Fibroblast of upper back skin (primary cell): ENCODE measurements around the gene CHN2.

Experiments used
- DNase-seq: peaks from one replicate; pipeline ENCODE4 v3.0.0-alpha.2; 2013

The CHN2 gene

DNA sequence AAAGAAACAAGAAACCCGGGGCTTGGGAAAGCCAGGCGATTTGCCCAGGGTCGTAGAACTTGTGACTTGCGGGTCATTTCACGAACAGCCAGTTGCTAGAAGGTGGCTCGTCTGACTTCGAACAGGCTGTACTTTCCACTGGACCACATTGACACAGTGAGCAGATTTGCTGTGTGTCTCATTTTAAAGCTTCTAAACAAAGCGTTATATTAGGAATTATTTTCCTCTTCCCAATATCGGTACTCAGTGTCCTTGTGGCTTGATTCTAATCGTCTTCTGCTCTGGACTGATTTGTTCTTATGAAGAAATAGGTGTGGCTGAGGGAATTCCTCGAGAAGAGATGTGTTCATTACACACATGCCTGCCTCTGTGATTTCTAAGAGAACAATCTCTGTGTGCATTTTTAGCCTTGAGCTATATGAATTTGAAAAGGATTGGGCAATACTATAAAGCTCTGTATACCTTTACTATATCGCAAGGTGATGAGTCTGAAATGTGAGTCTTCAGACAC is 219.1 kb downstream of the CHN2 start:
- no peak for DNase-seq

DNA sequence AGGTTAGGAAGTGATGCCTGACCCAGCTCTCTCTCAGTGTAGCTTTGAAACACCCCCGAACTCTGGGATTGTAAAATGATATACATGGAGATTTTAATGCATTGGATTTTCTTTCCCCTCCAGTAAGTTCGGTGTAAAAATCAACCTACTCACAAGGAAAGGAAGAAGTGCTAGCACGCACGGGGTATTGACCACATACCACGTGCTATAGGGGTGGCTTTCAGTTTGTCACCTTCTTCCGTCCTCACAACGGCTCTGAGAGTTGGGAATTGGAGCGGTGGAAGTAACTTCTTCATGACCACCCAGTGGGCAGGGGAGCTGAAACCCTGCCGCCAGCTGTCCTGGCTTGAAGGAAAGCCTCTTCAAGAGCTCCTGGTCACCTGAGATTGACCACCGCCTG is 219.6 kb downstream of the CHN2 start:
- DNase-seq, result no peak

DNA sequence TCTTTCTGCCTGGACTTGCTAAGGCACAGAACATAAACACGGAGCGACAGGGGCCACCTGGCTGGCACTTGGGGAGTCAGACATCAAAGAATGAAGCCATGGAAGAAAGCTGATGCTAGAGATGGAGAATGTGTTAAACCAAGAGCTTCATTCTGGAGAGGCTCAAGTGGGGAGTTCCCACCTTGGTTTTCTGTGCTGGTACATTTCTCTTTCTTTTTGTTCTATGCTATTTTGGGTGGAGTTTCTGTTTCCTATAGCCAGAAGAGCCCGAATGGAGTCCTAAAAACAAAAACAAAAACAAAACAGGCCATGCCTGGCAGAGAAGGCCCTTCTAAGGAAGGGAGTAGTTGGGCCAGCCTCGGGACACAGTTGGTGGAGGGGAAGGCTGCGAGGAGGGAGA is 220.6 kb downstream of the CHN2 start:
- DNase-seq, result no peak

DNA sequence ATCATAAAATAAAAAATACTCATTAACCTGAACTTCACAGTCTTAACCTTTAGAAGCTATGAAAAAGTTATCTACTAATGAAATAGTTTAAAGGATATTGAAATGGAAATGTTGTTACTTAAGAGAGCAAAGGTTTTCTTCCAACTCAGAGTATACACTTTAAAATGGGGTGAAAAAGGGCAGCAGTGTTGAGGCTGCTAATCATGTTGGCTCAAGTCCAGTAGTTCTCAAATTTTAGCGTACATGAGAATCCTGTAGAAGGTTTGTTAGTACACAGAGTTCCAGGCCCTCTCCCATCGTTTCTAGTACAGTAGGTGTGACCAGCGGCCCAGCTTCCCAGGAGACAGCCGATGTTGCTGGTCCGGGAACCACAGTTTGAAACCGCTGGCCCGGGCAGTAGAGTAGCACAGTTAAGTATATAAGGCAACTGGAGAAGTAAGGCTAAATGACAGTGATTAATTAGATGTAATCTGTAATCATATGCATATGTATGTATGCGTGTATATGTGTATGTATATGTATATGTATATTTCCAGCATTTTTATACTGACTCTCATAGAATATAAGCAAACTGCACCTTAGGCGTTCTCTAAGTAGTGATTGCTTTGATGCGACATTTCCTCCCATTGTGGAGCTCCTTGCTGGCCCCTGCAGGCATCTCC is 221.8 kb downstream of the CHN2 start:
- DNase-seq, result no peak

DNA sequence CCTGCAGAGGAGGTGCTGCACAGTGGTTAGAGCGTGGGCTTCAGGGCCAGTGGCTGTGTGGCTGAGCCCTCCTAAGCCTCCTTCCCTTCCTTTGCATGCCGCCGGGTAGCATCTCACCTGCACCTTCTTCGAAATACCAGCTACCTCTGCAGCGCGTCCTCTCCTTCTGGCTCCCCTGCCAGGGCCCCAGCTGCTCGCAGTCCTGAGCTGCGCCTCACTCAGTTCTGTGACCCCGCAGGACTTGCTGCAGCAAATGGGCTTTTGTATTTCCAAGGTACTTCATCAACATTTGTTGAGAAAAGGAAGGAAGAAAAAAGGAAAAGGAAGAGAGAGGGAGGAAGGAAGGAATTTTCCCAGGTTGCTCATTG is 222.3 kb downstream of the CHN2 start:
- DNase-seq, result no peak

DNA sequence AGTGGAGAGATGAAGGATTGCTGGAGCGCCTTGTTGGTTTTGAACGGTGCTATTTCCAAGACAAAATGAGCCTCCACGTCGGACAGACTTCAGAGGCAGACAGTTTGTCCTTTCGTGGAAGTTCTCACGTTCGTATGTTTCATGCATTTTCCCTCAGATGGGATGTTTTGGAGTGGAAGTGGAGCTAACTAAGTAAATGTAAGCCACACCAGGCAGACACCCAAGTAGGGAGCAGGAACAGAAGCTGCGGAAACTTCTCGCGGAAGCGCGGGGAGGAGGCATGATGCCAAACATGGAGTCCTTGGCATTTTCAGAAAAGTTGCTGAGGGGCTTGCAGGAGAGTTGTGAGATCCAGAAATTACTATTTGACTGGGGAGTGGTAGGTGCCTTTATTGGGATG is 223.5 kb downstream of the CHN2 start:
- no peak for DNase-seq

DNA sequence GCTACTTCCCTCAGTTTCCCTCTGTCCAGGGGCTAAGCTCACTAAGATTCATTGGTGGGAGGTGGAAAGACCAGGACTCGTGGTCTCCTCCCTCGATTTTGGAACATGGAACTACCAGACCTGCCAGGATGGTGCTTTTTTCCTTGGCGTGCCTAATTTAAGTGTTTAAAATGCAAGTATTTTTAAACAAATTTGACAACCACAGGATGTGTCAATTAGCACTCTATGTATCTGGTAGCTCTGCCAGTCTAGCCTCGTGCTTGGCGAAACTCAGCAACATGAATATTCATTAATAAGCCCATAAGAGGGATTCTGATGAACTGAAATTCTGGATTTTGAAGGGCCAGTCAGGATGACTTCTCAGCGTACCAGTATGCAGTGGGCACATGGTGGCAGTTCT is 224.1 kb downstream of the CHN2 start:
- DNase-seq, result no peak

DNA sequence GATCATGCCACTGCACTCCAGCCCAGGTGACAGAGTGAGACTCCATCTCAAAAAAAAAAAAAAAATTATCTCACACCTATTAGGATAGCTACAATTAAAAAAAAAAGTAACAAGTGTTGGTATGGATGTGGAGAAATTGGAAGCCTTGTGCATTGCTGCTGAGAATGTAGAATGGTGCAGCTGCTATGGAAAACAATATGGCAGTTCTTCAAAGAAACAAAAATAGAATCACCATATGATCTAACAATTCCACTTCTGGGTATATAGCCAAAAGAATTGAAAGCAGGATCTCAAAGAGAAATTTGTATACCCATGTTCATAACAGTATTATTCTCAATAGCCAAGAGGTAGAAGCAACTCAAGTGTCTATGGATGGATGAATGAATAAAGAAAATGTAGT is 225.4 kb downstream of the CHN2 start:
- DNase-seq, result no peak

DNA sequence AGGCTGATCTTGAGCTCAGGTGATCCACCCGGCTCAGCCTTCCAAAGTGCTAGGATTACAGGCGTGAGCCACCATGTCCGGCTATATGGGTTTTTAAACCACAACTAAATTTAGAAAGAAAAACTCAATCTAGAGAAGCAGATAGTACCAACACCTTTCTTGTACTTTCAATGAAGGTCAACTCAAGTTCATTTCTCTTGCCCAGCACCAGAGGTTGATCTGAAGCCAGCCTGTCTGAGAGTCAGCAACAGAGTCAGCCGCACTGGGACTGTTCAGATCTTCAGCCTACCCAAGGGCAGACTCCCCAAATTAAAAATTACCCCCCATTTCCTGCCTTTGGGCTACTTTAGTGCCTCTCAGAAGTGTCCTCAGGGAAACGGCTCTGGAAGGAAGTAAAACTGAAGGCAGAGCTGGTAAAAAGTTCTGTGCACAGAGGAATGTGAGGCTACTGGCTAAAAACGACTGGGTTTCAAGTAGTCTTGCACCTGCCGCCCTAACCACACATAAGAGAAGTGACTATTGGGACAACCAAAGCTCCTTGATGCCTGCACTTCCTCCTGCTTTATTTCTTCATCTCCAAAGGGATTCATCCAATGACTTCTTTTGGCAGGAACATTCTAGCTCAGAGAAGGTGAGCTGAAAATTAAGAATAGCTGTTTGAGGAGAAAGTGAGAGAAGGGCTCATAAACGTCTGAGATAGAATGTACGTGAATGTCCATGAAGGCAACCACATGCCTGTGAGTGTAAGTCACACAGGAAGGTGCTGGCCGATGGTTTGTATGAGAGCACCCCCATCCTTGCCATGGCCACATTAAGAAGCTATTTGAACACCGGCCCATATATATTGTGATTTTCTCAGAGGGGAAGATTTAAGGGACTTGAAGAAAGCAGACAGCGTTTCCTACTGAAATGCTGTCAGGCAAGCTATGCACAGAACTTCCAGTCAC is 226.7 kb downstream of the CHN2 start:
- DNase-seq, result no peak

DNA sequence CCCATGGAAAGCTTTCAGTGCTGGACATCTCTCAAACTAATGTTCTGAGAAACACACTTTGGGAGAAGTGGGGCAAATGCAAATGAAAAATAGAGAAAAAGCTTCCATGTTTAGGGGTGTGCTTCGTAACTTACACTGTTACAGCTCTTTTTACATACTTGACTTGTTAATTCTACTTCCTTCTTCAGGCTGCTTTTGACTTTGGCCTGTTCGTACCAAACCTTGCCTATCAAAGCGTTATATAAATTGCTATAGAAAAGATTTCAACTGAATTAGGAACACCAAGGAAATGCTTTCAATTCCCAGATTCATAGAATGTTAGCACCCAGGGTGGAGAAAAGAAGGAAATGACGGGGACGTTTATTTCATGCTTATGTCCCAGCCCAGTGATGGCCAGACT is 228.3 kb downstream of the CHN2 start:
- DNase-seq, result no peak

DNA sequence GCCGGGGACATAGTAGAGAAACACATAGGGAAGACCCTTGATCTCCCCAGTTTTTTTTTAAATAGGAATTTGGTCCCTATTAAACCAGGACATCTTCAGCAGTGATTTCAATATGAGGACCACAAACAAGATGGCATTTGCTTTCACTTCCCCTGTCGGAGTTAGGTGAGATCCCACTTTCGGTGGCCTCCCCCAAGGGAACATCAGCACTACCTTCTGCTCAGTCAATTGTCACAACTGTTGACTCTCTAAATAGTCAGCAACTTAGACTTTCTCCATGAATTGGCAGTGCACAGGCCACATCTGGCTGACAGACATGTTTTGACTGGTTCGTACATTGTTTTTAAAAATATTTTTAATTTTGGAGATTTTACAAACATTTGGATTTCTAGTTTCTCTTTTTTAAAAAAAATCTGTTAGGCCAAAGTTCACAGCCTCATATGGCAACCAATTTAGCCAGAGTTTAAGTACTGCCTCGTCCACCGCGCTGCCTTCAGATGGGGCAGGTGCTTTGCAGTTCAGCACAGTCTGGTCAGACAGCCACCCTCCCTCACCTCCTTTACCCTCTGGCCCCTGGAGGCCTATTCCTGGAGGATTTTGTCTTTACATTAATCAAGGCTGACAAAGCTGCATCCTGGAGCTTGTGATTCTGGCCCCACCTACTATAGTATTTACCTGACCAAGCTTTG is 229.9 kb downstream of the CHN2 start:
- DNase-seq, result no peak

DNA sequence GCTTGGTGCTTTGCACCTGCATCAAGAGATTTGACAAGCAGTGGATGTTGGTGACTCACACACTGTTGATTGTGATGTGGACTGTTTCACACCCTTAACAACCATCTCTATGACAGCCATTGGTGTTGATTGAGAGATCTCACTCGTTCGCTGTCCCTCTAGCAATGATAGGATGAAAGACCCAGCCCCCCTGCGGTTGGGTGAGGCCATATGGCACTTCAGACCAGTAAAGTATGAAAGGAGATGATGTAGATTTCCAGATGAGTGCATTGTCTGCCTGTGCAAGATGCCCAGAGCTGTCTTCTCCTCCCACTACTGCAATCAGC is 230.4 kb downstream of the CHN2 start:
- DNase-seq, result no peak

DNA sequence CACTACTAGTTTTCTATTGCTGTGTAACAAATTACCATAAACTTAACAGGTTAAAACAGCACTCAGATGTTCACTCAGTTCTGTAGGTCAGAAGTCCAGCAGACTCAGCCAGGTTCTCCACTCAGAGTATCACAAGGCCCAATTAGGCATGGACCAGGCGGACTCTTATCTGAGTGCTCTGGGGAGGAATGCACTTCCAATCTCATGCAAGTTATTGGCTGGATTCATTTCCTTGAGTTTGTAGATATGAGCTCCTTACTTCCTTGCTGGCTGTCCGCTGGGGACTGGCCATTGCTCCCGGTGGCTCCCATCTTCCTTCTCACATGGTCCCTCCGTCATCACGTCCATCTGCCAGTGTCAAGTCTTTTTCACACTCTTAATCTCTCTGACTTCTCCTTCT is 232.0 kb downstream of the CHN2 start:
- DNase-seq, result no peak

DNA sequence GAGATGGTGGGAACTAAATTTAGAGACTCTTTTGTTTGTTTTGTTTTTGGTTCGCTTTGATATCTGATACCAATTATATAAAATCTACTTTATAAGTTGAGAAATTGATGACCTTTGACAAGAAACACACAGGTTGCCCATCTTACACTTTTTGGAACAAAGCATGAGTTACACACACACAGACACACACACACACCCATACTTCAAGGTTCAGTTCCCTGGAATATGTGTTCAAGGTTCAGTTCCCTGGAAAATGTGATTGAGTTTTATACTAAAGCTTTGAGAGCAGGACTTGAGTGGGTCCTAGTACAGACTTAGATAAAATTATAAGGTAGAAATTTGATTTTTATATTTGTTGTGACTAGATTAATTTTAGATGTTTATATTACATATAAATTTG is 234.8 kb downstream of the CHN2 start:
- no peak for DNase-seq

DNA sequence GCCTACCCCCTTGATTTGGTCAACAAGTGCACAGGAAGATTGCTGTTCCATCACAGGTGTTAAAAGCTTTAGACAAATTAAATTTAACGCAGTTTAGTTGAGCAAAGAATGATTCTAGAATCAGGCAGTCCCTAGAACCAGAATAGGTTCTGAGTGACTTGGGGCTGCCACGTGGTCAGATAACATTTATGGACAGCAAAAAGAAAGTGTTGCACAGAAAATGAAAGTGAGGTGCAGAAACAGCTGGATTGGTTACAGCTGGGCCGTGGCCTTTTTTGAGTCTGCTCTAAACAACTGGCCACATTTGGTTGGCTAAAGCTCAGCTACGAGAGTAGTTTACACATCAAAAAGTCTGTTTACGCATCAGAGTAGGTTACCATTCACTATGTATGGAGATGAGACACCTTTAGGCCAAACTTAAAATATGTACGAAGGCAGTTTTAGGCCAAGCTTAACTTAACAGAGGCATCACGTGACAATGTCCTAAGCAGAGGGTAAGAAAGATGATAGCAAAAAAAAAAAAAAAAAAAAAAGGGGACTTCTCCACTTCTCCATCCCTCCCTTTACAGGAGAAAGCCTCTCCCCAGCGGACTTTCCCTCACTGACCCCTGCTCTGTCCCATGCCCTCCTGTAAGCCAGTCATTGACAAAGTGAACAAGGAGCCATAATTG is 235.8 kb downstream of the CHN2 start:
- no peak for DNase-seq

DNA sequence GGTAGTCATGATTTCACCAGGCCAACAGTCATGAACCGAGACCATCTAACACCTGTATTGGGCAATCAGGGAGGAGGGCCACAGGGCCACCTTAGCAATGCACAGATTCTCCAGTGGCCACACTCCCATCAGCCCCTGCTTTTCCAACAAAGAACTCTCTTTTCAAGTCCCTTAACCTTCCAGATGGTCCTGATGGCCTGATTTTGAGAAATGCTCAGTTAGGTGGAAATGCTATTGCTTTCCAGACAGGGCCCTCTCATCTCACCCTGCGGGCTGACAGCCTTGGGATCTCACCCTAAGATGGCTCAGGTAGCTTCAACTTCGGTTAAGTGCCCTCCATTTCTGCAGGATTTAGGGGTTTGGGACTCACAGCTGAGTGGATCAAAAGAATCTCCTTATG is 237.1 kb downstream of the CHN2 start:
- no peak for DNase-seq

DNA sequence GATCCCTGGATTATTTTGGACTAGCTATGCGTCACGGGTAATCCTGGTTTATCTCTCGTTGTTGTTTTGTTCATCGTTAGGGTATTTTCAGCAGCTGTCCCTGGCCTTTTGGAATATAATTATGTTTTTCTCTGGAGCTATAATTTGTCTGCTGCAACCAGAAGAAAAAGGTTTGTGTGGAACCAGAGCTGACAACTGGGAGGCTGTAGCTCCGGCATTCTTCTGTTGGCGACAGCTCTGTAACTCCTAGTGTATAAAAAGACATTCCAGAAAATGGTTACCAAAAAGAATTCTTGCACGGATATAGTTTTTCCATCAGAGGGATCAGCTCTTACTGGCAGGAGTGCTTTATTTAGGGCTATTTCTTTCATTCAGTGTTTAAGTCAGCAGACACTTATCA is 238.1 kb downstream of the CHN2 start:
- DNase-seq, result no peak

DNA sequence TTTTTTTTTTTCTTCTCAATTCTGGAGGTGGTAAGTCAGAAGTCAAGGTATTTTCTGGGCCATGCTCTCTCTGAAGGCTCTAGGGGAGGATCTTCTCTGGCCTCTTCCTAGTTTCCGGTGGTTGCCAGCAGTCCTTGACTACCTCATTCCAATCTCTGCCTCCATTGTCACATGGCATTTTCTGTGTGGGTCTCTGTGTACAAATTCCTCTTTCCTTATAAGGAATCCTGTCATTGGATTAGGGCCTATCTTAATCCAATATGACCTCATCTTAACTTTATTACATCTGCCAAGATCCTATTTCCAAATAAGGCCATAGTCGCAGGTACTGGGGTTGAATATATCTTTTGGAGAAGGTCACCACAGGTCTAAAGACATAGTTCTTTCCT is 239.8 kb downstream of the CHN2 start:
- DNase-seq, result no peak

DNA sequence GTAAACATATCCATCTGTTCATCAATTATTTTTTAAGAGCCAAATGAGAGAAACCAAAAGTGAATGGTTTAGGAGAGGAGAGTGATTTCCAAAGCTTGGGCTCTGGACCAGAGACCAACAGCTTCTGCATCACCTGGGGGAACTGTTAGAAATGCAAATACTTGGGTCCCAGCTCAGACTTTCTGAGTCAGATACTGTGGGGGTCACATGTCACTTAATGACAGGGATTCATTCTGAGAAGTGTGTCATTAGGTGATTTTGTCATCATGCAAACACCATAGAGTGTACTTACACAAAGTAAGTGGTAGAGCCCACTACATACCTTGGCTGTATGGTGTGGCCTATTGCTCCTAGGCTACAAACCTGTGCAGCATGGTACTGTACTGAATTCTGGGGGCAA is 240.6 kb downstream of the CHN2 start:
- no peak for DNase-seq

DNA sequence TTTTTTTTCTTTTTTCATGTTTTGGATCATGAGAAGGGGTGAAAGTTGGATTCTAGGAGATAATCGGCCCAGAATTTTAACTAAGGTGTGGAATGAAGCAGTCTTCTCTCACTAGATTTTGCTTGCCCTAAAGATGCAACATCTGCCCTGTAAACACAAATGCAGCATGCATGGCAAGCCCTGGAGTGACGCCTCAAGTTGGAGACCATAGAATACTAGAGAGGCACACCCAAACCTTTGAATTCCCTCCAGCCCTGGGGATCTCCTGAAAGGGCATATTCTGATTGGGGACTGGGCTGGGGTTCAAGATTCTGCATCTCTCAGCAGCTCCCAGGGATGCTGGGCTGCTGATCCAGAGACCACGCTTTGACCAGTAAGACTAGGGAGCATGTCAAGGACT is 241.3 kb downstream of the CHN2 start:
- DNase-seq, result no peak

DNA sequence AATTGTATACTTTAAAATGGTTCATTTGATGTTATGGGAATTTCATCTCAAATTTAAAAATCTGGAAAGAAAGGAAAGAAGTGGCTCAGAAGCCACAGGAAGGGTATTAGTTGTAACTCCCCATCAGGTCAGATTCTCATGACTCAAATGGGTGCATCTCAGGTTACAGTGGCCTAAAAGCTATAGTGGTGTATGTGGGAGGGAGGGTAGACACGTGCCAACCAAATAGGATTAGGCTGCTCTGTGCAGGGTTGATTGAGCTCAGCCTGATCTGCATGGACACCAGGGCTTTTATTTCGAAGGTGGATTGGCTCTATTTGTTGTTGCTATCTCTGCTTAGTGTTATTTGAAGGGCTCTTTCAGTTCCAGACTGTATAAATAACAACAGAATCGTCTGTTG is 247.6 kb downstream of the CHN2 start:
- peak; percentile 29 for DNase-seq

DNA sequence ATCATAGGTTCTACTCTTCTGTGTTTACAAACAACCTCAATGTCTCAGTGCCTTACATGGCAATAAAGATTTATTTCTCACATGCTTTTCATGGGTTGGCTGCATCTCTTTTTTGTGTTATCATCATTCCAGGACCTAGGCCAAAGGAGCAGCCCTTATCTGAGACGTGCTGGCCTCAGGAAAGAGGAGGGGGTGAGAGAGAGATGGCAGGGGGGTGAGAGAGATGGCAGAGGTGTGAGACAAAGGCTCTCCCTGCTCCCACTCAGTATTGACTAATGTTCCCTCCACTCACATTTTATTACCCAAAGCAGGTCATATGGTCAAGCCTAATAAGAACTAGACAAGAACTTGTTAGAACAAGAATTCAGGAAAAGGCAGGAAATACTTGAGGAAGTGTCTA is 249.0 kb downstream of the CHN2 start:
- no peak for DNase-seq

DNA sequence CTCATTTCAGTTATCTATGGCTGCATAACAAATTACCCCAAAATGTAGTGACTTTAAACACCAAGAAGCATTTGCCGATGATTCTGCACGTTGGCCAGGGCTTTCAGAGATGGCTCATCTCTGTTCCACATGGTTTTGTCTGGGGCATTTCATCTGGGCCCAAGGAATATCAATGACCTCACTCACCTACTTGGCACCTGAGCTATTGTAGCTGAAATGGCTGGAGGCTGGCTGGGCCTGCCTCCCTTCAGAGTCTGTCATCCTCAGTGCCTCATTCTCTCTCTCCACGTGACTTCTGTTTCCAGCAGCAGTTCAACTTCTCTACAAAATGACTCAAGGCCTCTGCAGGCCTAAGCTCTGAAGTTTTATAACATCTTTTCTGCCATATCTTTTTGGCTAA is 249.7 kb downstream of the CHN2 start:
- DNase-seq, result no peak

DNA sequence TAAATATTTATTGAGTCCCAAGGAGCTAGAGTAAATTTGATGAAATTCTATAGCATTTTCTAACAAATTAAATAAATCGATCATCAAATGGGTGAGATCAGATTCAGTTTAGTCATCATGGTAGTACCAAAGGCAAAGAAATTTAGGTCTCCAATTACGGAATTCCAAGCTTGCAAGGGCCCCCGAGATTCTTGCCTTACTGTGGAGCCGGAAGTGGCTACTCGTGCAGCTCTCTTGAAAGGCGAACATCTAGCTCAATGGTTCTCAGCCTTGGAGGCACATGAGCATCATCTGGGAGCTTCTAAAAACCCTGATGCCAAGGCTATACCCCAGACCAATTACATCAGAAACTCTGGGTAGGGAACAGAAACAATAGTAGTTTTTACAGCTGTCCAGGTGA is 251.2 kb downstream of the CHN2 start:
- DNase-seq, result no peak
